Measurements from ENCODE around the gene TREX2. TPM values are rescaled to one million over a fixed set of nuclear protein-coding genes. Genes with fewer than 3 reads are reported as not detected.

Gene TREX2
- polyA plus RNA-seq, 1 of the 3 experiments (the other 2 are of a cell fraction) = 0.76 TPM

DNA sequence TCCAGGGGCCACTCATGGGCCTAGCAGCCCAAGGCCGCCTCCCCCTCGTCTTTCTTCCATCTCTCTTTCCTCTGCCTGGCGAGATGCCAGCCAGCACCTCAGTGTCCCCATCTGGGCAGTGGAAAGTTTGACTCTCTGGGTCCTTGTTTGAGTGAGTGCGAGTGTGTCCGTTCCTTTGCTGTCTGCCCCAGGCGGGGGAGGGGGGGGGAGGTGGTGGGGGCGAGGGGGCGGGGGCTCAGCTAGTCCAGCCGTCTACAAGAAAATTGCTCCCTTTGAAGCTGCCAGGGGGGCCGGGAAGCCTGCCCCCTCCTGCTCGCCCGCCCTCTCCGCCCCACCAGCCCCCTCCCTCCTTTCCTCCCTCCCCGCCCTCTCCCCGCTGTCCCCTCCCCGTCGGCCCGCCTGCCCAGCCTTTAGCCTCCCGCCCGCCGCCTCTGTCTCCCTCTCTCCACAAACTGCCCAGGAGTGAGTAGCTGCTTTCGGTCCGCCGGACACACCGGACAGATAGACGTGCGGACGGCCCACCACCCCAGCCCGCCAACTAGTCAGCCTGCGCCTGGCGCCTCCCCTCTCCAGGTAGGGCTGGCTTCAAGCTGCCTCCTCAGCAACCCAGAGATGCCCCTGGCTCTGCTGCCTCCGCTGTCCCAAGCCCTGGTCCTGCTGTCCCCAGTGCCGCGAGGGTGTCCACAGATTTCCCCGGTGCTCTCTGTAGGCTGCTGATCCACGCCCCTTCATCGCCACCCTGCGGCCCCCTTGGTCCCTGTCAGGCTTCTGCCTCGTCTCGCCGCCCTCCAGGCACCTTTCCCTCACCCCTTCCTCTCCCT is 48.9 kb upstream of the TREX2 start, which contains the start of gene BGN:
Gene BGN, plus strand, starts transcription at position 440 of the 821 bp plus-strand sequence. CDS start 9,652 bp downstream, outside the sequence.
- ChIA-PET CTCF (interaction anchor here (0.7 to 7.0 kb wide), 5 partner anchors 13 to 34 kb away, joined by 3 to 70 read pairs (median 3); partner anchors contain the start of gene HAUS7), POLR2A (no interaction called here)
- peaks cover 5% of the 10 kb centered on the region for H3F3A ChIP-seq (replicated peaks; ENCODE audit: insufficient read depth)
- no peaks in the 10 kb centered on the region for H3K9me2 ChIP-seq
- no peak within 1 kb of the TSS; a peak in 1 of 4 replicates for H3K27ac ChIP-seq (ENCODE audit: low read depth in 2 of 2, low read length in 1 of 2)
- 49% methylated on average over 34 of the region's 41 CpGs for WGBS (ENCODE audit: low lambda C conversion rate)
- no peak within 1 kb of the TSS; the same call in 1 of the 2 replicates for H3K9ac ChIP-seq
- H3K4me3 ChIP-seq (ENCODE audit: low read depth in 2 of 2, low read length in 1 of 2) = peak within 1 kb of the TSS; percentile 39; a peak in 2 of 4 replicates
- H4K20me1 ChIP-seq (ENCODE audit: insufficient read depth) = no peaks in the 10 kb centered on the region
- H3K4me1 ChIP-seq (ENCODE audit: control insufficient read depth in 1 of 2, insufficient read depth in 2 of 2, low read depth in 1 of 2, low read length in 1 of 2) = peaks cover 8 to 51% of the 10 kb centered on the region in 2 experiments; a peak in 1 of 4 replicates
- TF ChIP-seq FOXM1 (IDR thresholded peaks at IDR 0.05; ENCODE audit: low read depth) (no peak), ELF1 (IDR thresholded peaks at IDR 0.05) (no peak), RAD21 (IDR thresholded peaks at IDR 0.05; ENCODE audit: low read length) (peak; percentile 51), SMC3 (IDR thresholded peaks at IDR 0.05; ENCODE audit: low read depth, low read length) (peak; percentile 40), NFIC (IDR thresholded peaks at IDR 0.05; ENCODE audit: borderline replicate concordance) (no peak), MXI1 (IDR thresholded peaks at IDR 0.05; ENCODE audit: low read depth, low read length) (no peak), CTCF (IDR thresholded peaks at IDR 0.05) (peak; percentile 57), MAX (IDR thresholded peaks at IDR 0.05; ENCODE audit: low read depth) (no peak)
- H3K27me3 ChIP-seq (ENCODE audit: insufficient read depth) = no peaks in the 10 kb centered on the region
- H3K36me3 ChIP-seq (replicated peaks in 1 of 2; ENCODE audit: control insufficient read depth in 1 of 2, insufficient read depth in 2 of 2, low read length in 1 of 2) = no peaks in the 10 kb centered on the region
- H3K79me2 ChIP-seq (ENCODE audit: insufficient read depth) = no peaks in the 10 kb centered on the region
- peak; percentile 68 for DNase-seq
- H3K4me2 ChIP-seq = peak within 1 kb of the TSS; percentile 68; the same call in 1 of the 2 replicates
- H2AFZ ChIP-seq (ENCODE audit: low read depth) = no peak within 1 kb of the TSS; the same call in 1 of the 2 replicates
- no peaks in the 10 kb centered on the region for H3K9me3 ChIP-seq

DNA sequence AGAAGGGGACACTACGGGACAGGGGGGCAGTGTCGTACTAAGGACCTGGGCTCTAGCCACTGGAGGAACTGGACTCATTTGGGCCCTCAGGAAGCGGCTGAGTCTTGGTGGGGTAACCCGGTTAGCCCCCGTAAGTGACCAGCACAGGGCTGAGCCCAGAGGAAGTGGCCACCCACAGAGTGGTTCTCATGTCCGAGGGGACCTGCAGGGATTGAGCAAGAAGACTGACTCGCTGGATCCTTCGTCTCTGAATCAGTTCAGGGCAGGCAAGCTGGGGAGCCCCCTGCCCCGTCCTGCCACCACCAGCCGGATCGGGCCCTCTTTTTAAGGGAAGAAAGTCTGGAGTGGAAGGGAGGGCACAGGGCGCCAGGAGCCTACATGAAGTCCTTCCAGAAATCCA is 48.2 kb upstream of the TREX2 start:
- no peak overlapping the region; the same call in 1 of the 2 replicates for H3K9ac ChIP-seq
- H3K27me3 ChIP-seq (ENCODE audit: insufficient read depth) = no peaks in the 10 kb centered on the region
- no peaks in the 10 kb centered on the region for H4K20me1 ChIP-seq (ENCODE audit: insufficient read depth)
- WGBS (ENCODE audit: low lambda C conversion rate) = 46% methylated on average over 5 of the region's 12 CpGs
- no peak for DNase-seq
- no peaks in the 10 kb centered on the region for H3K36me3 ChIP-seq (replicated peaks in 1 of 2; ENCODE audit: control insufficient read depth in 1 of 2, insufficient read depth in 2 of 2, low read length in 1 of 2)
- H3K4me2 ChIP-seq = peak overlapping the region; percentile 37; the same call in 1 of the 2 replicates
- H3K9me2 ChIP-seq = no peaks in the 10 kb centered on the region
- no peak overlapping the region for H3K4me3 ChIP-seq (ENCODE audit: low read depth in 2 of 2, low read length in 1 of 2)
- H3K79me2 ChIP-seq (ENCODE audit: insufficient read depth) = no peaks in the 10 kb centered on the region
- H3K27ac ChIP-seq (ENCODE audit: low read depth in 2 of 2, low read length in 1 of 2) = no peak overlapping the region; a peak in 1 of 4 replicates
- ChIA-PET CTCF (interaction anchor here (0.9 to 7.0 kb wide), 5 partner anchors 13 to 40 kb away, joined by 3 to 70 read pairs (median 3); partner anchors contain the start of gene HAUS7), POLR2A (no interaction called here)
- no peak overlapping the region; the same call in 1 of the 2 replicates for H2AFZ ChIP-seq (ENCODE audit: low read depth)
- no peak for TF ChIP-seq RAD21 (IDR thresholded peaks at IDR 0.05; ENCODE audit: low read length)
- H3K9me3 ChIP-seq = no peaks in the 10 kb centered on the region
- H3F3A ChIP-seq (replicated peaks; ENCODE audit: insufficient read depth) = peaks cover 5% of the 10 kb centered on the region
- peaks cover 8 to 48% of the 10 kb centered on the region in 2 experiments; a peak in 1 of 4 replicates for H3K4me1 ChIP-seq (ENCODE audit: control insufficient read depth in 1 of 2, insufficient read depth in 2 of 2, low read depth in 1 of 2, low read length in 1 of 2)
